ENCODE measurements around the gene EMC6. TPM values are rescaled to one million over a fixed set of nuclear protein-coding genes. Genes with fewer than 3 reads are reported as not detected.

Gene EMC6
- total and polyA plus RNA-seq, 2 of the 13 experiments (the other 11 are each of a cell fraction or from before 2014, with no cell fraction given) = 45.1 to 47.7 TPM

GRCh38 chr17:3621146-3621720 lies 47.4 kb upstream of the EMC6 start:
- DNase-seq (ENCODE audit: low spot score) (no peak), ATAC-seq (no peak), FAIRE-seq (no peak)
- intact Hi-C loops (cut with micrococcal nuclease; ENCODE audit: unreplicated experiment) (no loop called here), in situ Hi-C loops (cut with HindIII; ENCODE audit: extremely low pct_ligation_motif_present, low pct_unique_long_range_greater_than_20kb) (no loop called here)
- 96% methylated on average over 8 of the region's 8 CpGs for WGBS (ENCODE audit: low lambda C conversion rate)
- no peak overlapping the region for H3K27ac ChIP-seq (ENCODE audit: extremely low read length, insufficient read depth, low read length)
- peaks cover 29 to 75% of the 10 kb centered on the region in 2 experiments for H3K36me3 ChIP-seq (replicated peaks in 1 of 2; ENCODE audit: control insufficient read depth in 1 of 2, insufficient read depth in 2 of 2, low read length in 2 of 2)
- no peak overlapping the region for H3K4me3 ChIP-seq (replicated peaks in 1 of 3; ENCODE audit: insufficient read depth in 1 of 3, low read depth in 2 of 3, low read length in 3 of 3)
- POLR2A ChIA-PET = no interaction called here
- H3K9me3 ChIP-seq (ENCODE audit: low read length) = no peaks in the 10 kb centered on the region
- H3K27me3 ChIP-seq (ENCODE audit: control insufficient read depth in 1 of 2, insufficient read depth in 2 of 2, low read length in 2 of 2) = no peaks in the 10 kb centered on the region
- TF ChIP-seq THAP7 (CRISPR knock-in tag; IDR thresholded peaks at IDR 0.05) = no peak
- TF ChIP-seq MTERF4 (CRISPR knock-in tag; IDR thresholded peaks at IDR 0.05) = no peak
- peak; percentile 65 for TF ChIP-seq PCBP2 (optimal IDR thresholded peaks at IDR 0.05; ENCODE audit: low read depth, low read length, poor library complexity, severe bottlenecking)
- TF ChIP-seq BRF2 (CRISPR knock-in tag; IDR thresholded peaks at IDR 0.05) = no peak
- TF ChIP-seq TSC22D2 (CRISPR knock-in tag; IDR thresholded peaks at IDR 0.05; ENCODE audit: borderline replicate concordance) = no peak
- no peak for TF ChIP-seq ZNF317 (CRISPR knock-in tag; IDR thresholded peaks at IDR 0.05)
- TF ChIP-seq ZBTB3 (CRISPR knock-in tag; IDR thresholded peaks at IDR 0.05; ENCODE audit: borderline replicate concordance, low read depth) = no peak
- TF ChIP-seq HNRNPK (IDR thresholded peaks at IDR 0.05; ENCODE audit: low read depth, low read length, poor library complexity, severe bottlenecking) = peak; percentile 21
- no peak for TF ChIP-seq ZNF563 (CRISPR knock-in tag; IDR thresholded peaks at IDR 0.05)
- TF ChIP-seq ARNT (IDR thresholded peaks at IDR 0.05) = no peak
- TF ChIP-seq MAFK (conservative IDR thresholded peaks at IDR 0.05 in 1 of 2, IDR thresholded peaks at IDR 0.05 in 1 of 2; ENCODE audit: low read length in 2 of 2) = no peak
- TF ChIP-seq EP300 (IDR thresholded peaks at IDR 0.05; ENCODE audit: low read depth in 2 of 2, low read length in 2 of 2) = no peak
- TF ChIP-seq EP300 (CRISPR knock-in tag; IDR thresholded peaks at IDR 0.05; ENCODE audit: borderline replicate concordance) = no peak
- H2AFZ ChIP-seq (ENCODE audit: low read length) = no peak overlapping the region
- no peak overlapping the region for H3K9ac ChIP-seq (ENCODE audit: insufficient read depth, low read depth, low read length)
- H4K20me1 ChIP-seq (ENCODE audit: insufficient read depth, low read length) = no peaks in the 10 kb centered on the region
- CTCF ChIA-PET (ENCODE audit: low intra/inter-chr PET ratio, low total read pairs) = no interaction called here
- H3K4me1 ChIP-seq (ENCODE audit: insufficient read depth, low read length) = no peaks in the 10 kb centered on the region
- BruUV-seq (replicated peaks) = no TSS peak
- H3K4me2 ChIP-seq (ENCODE audit: low read depth, low read length) = no peak overlapping the region
- H3K79me2 ChIP-seq (ENCODE audit: insufficient read depth, low read length) = peaks cover 2% of the 10 kb centered on the region

All from HepG2 (cell line).